ENCODE data around the gene CACNA1S.

CACNA1S gene

GRCh38 chr1:201024625-201024998 lies 87.6 kb downstream of the CACNA1S start:
- no peak for DNase-seq

DNA sequence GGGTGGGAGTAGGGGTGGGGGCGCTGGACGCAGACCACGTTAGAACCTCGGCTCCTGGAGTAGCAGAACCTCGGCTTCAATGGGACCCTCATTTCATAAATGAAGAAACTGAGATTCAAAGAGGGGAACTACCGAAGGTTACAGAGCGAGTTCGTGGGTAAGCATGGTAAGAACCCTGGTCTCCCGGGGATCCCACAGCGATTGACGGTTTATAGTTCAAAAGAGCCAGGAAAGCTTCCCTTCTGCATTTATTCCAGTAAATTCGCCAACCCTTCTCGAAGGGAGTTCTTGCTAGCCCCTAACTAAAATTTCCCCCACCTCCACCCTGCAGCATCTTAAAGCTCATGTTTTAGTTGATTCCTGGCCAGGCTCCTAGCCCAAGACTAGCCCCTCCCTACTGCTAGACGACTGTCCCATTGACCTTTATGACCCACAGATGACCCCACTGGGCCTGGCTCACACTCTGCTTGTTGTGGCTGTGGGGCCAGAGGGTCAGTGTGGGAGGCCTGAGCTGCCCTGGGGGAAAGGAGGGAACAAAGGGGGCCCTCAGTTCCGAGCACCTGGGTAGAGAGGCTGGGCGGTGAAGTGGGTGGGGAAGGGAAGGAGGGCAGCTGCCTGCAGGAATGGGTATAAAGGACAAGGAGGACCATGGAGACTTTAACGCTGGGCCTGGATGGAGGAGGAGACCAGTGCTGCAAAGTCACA lies 88.2 kb downstream of the CACNA1S start:
- no peak for DNase-seq

DNA sequence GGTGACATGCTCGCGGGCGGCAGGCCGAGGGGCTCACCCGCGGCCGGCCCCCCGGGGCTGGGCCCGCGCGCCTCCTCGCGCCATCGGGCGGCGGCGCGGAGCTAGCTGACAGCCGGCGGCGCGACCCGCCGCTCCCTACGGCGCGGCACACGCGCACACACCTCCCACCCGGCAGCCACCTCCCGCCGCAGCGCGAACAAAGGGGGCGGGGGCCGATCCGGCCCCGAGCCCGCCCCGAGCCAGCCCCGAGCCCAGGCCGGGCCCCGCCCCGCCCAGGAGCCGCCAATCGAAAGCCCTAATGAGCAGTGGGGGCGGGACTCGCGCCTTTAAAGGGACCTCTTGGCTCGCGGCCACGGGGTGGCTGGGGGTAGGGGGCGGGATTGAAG lies 88.7 kb downstream of the CACNA1S start, which contains the start of gene KIF21B:
KIF21B (minus strand) TSS at position 198 of the 386 bp plus-strand sequence. CDS start 331 bp downstream, outside the sequence.
- peak; percentile 86 for DNase-seq

GRCh38 chr1:201022820-201023516 lies 89.3 kb downstream of the CACNA1S start:
- DNase-seq, result no peak

DNA sequence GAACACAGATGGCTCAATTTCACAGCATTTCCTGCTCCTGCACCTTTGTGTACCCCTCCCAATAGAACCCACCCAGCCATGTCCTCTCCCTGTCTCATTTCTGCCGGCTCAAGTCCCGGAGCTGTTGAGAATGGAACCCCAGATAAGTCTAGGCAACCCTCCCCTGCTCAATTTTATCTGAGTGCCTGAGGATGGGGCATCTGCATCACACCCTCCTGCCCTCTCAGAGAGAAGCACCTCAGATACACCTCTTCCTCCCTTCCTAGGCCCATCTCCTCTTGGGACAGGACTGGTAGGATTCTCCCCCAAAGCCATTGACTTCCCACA lies 89.8 kb downstream of the CACNA1S start:
- no peak for DNase-seq

DNA sequence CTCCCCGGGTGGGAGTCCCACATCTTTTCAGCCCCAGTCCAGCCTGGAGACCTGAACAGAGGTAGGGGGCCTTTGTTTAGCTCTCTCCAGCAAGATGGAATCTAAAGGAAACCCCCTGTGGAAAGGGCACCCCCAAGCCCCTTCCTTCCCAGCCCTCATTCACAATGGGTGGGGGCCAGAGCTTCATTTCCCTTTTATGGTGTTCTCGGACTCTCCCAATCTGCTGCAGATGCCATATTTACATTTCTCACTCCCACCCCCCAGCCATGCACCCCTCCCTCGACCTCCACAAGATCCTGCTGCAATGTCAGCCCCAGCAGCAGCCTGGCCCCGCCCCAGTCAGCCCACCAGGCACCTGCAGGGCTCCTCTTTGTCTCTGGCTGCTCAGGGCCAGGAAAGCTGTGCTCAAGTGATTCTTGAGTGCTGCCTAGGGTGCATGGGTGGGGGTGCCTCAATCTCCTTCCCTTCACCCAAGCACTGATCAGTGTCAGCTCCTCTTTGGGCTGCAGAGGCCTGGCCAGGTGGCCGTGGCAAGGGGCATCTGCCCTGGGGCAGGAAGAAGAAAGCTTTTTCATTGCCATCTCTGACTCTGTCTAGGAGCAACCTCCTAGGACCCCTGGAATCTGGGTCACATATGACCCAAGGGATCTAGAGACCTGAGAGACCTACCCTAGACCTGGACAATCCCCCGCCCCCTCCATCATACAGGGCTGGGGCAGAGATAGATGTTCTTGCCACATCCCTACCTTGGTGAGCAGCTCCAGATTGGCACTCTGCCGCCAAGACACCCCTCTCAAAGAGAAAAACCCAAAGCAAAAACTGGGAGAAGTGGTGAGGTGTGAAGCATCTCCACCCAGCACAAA lies 90.4 kb downstream of the CACNA1S start:
- DNase-seq, result no peak

DNA sequence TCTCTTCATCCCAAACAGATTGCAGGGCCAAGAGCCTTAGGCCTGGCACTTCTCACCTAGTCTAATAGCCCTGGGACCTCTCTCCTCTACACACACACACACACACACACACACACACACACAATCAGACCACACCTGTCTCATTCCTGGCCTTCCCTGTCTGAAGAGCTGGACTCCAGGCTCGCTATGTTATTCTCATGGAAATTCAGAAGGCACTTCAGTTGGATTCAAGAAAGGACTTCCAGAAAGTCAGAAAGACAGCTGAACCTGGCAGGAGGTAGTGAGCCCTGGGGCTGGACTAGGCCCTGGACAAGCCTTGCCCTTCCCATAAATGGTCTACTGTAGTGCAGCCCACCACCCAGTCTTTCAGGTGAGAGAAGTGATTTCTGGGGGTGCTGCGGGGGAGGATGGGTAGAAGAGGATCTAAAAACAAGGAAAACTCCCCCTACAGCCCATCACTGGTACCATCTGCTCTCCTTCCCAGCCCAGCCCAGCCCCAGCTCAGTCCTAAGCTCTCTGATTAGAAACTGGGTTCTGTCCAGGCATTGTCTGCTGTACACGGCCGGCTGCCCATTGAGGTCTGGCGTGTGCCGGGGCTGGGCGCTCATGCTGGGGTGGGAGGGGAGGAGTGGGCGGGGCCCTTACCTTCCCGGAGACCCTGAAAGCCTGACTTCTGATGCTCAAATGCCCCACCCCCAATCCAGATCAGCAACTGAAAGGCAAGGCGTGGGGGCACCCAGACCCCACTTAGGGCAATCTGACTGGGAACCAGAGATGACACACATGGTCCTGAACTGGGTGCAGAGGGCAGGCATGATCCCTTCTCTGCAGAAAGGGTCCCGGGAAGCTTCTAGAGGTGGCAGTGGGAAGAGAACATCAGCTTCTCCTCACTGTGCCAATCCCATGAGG lies 91.3 kb downstream of the CACNA1S start:
- no peak for DNase-seq

DNA sequence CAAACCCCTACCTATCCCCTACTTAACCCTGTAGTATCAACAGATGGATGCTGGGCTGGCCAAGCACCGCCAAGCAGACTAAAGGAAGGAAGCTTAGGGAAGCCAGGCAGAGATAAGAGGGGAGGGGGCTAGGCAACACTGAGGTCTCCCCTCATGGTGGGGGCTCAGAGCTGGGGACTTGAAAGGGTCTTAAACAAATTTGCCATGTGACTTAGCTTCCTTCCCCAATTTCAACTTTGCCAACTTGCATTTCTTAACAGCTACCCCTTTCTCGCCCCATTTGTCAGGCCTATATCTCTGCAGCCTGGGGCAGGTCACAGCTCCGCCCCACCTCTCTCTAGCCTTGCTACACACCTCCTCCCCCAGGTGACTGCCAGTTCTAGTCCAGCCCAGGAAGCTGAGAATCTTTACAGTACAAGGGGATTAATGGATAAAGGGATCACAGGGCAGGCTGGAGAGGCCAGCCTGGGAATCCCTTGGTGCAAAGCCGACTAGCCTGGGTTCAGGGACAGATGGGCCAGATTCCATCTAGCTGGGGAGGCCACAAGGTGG lies 92.1 kb downstream of the CACNA1S start:
- no peak for DNase-seq

DNA sequence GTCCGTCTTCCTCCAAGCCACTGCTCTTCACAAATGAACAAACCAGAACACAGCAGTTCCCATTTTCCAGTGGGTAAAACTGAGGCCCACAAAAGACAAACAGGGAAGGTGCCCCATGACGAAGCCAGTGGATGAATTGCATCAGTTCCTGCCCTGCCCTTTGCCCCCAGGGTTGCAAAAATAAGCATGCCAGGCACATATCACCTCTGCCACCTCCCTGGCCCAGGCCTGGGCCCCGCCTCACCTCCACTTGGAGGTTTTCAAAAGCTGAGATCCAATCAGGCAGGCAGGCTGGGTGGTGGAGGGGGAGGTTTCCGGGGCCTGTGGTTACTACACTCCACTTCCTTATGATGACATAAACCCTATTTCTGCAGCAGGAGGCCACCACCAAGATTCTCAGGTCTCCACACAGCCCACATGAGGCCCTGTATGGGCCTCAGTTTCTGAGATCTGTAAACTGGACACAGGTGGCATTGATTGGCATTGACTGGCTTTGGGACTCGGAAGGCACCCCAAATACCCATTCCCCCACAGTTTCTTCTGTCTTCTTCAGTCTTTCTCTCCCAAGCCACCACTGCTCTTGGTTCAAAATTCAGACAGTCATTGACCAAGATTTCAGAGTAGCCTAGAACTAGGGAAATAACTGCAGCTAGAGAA lies 92.8 kb downstream of the CACNA1S start:
- DNase-seq, result peak; percentile 82

GRCh38 chr1:201017828-201018163 lies 94.4 kb downstream of the CACNA1S start:
- no peak for DNase-seq

DNA sequence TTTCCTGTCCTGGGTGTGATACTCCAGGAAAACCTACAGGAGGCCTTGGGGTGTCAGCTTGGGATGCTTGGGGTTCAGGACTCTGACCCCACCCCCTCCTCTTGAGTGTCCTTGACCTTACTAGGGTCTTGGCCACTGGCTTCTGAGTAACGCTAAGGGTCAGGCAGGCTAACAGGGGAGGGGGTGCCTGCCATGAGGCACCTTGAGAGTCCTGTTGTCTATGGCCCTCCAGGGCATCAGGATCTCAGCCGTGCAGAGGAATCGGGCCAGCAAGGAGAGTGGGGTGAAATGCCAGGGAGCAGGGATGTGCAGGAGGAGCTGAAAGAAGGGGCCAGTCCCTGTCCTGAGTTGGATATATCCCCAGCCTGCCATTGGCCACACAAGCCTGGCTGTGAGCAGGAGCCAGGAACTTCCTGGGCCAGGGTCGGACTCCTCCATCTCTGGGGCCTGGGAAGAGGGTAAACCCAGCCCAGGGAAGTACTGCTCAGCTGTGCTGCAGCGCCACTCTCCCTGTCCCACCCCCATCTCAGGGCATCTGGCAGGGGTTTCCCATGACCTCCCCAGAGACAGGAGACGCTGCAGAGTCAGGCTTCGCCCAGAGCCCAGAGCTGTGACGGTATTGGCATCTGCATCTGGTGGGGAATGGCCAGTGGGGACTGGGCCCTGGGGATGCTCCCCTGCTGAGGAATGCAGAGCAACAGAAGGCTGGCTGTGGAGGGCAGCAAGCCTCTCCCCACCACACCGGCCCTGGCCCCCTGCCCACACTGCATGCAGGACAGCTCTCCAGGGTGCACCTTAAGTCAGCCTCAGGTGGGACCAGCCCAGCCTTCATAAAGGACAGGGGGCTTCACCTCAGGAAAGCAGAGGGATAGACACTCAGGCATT lies 95.0 kb downstream of the CACNA1S start:
- no peak for DNase-seq

GRCh38 chr1:201016211-201016651 lies 96.0 kb downstream of the CACNA1S start:
- no peak for DNase-seq

DNA sequence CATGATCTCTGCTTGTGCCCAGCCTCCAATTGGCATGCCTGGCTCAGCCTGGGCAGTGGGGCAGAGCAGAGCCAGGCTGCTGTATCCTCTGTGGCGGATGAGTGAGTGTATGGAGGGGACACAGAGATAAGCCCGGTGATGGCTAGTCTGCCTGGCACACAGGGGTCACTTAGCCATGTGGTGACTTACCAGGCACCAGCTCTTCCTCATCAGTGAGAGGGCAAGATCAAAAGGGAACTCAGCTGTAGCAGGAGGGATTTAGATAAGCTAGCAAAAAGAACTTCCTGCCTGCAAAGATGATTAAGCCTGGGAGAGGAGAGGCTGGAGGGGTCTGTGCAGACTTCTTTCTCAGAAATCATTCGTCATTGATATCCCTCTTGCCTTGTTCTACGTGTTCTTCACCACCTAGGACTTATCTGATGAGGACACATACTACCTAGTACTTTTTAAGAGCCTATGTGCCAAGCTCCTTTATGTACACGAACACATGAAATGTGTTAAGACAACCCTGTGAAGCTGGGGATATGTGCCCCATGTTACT lies 96.6 kb downstream of the CACNA1S start:
- no peak for DNase-seq

- no peak for DNase-seq
Measured at GRCh38 chr1:201014816-201015200, 97.4 kb downstream of the CACNA1S start.

DNA sequence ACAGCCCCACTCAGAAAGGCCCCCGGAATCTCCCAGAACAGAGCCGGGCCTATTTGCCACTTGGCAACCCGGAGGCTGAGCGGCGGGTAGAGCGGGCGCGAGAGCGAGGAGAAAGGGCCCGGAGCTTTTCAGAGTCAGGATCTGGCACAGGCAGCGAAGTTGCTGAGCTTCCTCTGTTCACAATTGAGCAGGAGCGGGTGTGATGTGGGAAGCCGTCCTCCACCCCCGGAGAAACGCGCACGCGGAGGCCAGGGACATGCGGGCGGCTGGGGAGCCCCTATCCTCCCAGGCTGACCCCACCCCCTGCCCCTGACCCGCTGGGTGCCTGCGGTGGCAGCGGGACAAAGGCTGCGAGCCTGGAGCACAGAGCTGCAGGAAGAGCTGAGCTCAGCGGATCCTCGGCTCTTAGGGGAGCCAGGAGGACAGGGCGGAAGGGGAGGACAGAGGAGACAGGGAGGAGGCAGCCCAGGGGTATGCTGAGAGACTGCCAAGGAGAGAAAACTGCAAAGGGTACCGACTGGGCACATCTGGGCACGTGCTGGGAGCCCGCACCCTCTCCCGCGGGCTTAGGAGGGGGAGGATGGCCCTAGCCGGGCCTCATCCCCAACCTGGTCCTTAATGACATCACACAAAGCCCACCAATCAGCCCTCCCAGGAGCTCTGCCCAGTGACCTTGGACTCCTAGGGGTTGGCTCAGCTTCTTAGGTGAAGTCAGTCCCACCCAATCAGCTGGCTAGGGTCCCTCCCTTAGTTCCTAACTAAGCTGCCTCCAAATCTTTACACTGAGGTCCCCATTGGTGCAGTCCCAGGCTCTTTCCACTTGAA lies 98.0 kb downstream of the CACNA1S start:
- no peak for DNase-seq

GRCh38 chr1:201013031-201013485 lies 99.2 kb downstream of the CACNA1S start:
- no peak for DNase-seq

- DNase-seq, result no peak
Measured at GRCh38 chr1:201011616-201012015, 100.6 kb downstream of the CACNA1S start.

DNA sequence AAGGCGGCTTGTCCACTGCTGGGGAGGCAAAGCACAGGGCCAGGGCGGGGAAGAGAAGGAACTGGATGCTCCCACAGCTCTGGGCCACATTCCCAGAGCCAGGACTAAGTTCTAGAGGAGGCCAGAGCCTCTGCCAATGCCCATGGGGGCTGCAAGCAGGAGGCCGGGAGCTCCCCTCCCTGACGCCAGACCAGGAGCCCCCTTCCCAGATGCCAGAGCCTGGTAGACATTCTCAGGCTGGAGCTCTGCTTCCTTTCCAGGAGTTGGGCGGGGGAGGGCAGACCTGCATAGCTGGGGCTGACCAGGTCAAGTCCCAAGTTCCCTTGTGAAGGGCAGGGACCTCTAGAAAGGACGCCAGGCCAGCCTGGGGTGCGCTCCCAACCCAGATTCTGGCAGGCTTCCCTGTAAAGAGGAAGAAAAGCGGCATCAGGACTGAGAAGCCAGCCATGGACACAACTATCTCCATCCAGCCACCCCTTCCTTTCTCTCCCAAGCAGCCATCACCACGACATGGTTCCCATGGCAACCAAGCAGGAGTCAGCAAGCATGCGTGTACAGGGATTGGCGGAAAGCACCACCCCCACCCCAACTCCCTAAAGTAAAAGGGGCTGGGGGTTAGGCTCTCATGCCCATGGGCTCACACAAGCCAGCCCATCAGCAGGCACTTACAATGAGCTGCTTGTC lies 102.1 kb downstream of the CACNA1S start:
- DNase-seq, result no peak
